Lung (tissue), 12 donors: ENCODE results near the gene SNCG. TPM values are rescaled to one million over a fixed set of nuclear protein-coding genes. Genes with fewer than 3 reads are reported as not detected.
"Not testable (repeated sequence)": the region's sequence is repeated elsewhere in the genome, so short reads cannot be mapped to it uniquely, and the experiment has no call there.

Experiments
- ATAC-seq: fragments of 200-7000 bp; cut with Tn5 transposase; one replicate; pipeline ENCODE4 v1.9.1; 2020; ENCODE audit warnings: moderate number of reproducible peaks; ENCODE audit not compliant: insufficient read depth, low FRiP score
- DNase-seq, 3 donors: peaks; one replicate each; pipeline ENCODE4 v3.0.0-alpha.2; 2013 to 2017
- H3K27ac ChIP-seq, 2 donors: one replicate each; pipeline ENCODE4 v1.5.1; 2013; ENCODE audit warnings: mild to moderate bottlenecking in 2 of 2, moderate library complexity in 2 of 2, control low read depth in 1 of 2, inconsistent platforms in 1 of 2, low read depth in 1 of 2, low read length in 1 of 2
- H3K27me3 ChIP-seq, 3 donors: one replicate each; pipeline ENCODE4 v1.5.1; 2013; ENCODE audit warnings: low read length in 2 of 3; ENCODE audit not compliant: control insufficient read depth in 3 of 3, insufficient read depth in 3 of 3
- H3K36me3 ChIP-seq, 4 donors: one replicate each; pipeline ENCODE4 v1.5.1; 2013; ENCODE audit warnings: low read length in 4 of 4, mild to moderate bottlenecking in 1 of 4, moderate library complexity in 1 of 4; ENCODE audit not compliant: control insufficient read depth in 4 of 4, insufficient read depth in 4 of 4
- H3K4me1 ChIP-seq, 5 donors: one replicate each; pipeline ENCODE4 v1.5.1; 2013; ENCODE audit warnings: low read length in 5 of 5, mild to moderate bottlenecking in 2 of 5, moderate library complexity in 1 of 5; ENCODE audit not compliant: control insufficient read depth in 5 of 5, insufficient read depth in 5 of 5
- H3K4me3 ChIP-seq: one replicate; pipeline ENCODE4 v1.5.1; 2013; ENCODE audit warnings: mild to moderate bottlenecking, control low read depth, moderate library complexity
- H3K9ac ChIP-seq, 2 donors: one replicate each; pipeline ENCODE4 v1.5.1; 2013; ENCODE audit warnings: low read length in 2 of 2, control low read depth in 1 of 2; ENCODE audit not compliant: insufficient read depth in 1 of 2
- H3K9me3 ChIP-seq, 4 donors: one replicate each; pipeline ENCODE4 v1.5.1; 2013; ENCODE audit warnings: low read length in 3 of 4, mild to moderate bottlenecking in 1 of 4, moderate library complexity in 1 of 4; ENCODE audit not compliant: control insufficient read depth in 4 of 4, insufficient read depth in 3 of 4
- CTCF ChIP-seq: IDR thresholded peaks from 2 replicates; pipeline ENCODE4 v1.5.1; 2012; ENCODE audit warnings: mild to moderate bottlenecking; ENCODE audit errors: control extremely low read depth, extremely low read depth
- WGBS, 2 donors: extraction: QIAGEN DNeasy Blood & Tissue Kit; methylation state at CpG; one replicate each; pipeline ENCODE4 v1.1.7; 2013; 5-methylcytosine and 5-hydroxymethylcytosine counted together
- polyA plus RNA-seq, 2 donors: library from polyadenylated mRNA; stranded (reverse); fragments of 200-250 nt; gene quantifications; one replicate each; pipeline ENCODE4 v1.2.1, GENCODE V29; 2013
- total RNA-seq, 2 donors: library from RNA; depleted of rRNA in 1 of 2; stranded (reverse); fragments of >200 nt in 1 of 2; gene quantifications; one replicate each; pipeline ENCODE4 v1.2.1, GENCODE V29; 2014 to 2021
- donor health status: control.
- donor health status: control.
- donor health status: Bipolar disorder and iron deficiency.
- donor health status: healthy.
- donor health status: DM: yes; HTN: yes; CAD: no.

SNCG gene
- total and polyA plus RNA-seq, 4 donors: 2.3 to 32.8 (median 14.3) TPM

- 84 to 88% methylated on average over 2 of the region's 2 CpGs for WGBS, 2 donors
- H3K9ac ChIP-seq: no peak overlapping the region
- no peak for DNase-seq
- H3K27ac ChIP-seq: no peak overlapping the region
- H3K4me1 ChIP-seq: peaks cover 0 to 5% (median 2%) of the 10 kb centered on the region in 5 donors
- no peak overlapping the region for H3K4me3 ChIP-seq
- H3K27me3 ChIP-seq: no peaks in the 10 kb centered on the region
- no peak for ATAC-seq
- H3K36me3 ChIP-seq: peaks cover 6 to 18% (median 12%) of the 10 kb centered on the region in 4 donors
- H3K9me3 ChIP-seq: no peaks in the 10 kb centered on the region
- no peak for TF ChIP-seq CTCF
Observed at GRCh38 chr10:86932674-86933073, 25.7 kb upstream of the SNCG start.

GRCh38 chr10:86934162-86934711 lies 24.2 kb upstream of the SNCG start:
- not testable (repeated sequence) for H3K27ac ChIP-seq, H3K9ac ChIP-seq, H3K4me1 ChIP-seq, H3K9me3 ChIP-seq, ATAC-seq, H3K27me3 ChIP-seq, DNase-seq, H3K4me3 ChIP-seq
- WGBS, 2 donors: 81 to 88% methylated on average over 6 of the region's 6 CpGs
- peaks cover 4 to 18% (median 10%) of the 10 kb centered on the region in 4 donors for H3K36me3 ChIP-seq

- TF ChIP-seq CTCF: no peak
- Histone ChIP-seq H3K27me3 (no peaks in the 10 kb centered on the region), H3K4me3 (no peak overlapping the region), H3K9ac (no peak overlapping the region), H3K9me3 (no peaks in the 10 kb centered on the region), H3K36me3 (peaks cover 0 to 15% (median 2%) of the 10 kb centered on the region in 4 donors), H3K4me1 (peaks cover 0 to 2% (median 2%) of the 10 kb centered on the region in 5 donors), H3K27ac (no peak overlapping the region)
- 83 to 92% methylated on average over 13 of the region's 13 CpGs for WGBS, 2 donors
- DNase-seq (no peak), ATAC-seq (no peak)
Observed at GRCh38 chr10:86936661-86937501, 21.5 kb upstream of the SNCG start.

- no peak overlapping the region for H3K27ac ChIP-seq
- peaks cover 0 to 2% (median 0%) of the 10 kb centered on the region in 3 donors for H3K27me3 ChIP-seq
- H3K9ac ChIP-seq: no peak overlapping the region
- no peak for DNase-seq
- 78 to 81% methylated on average over 6 of the region's 6 CpGs for WGBS, 2 donors
- H3K36me3 ChIP-seq: peaks cover 0 to 20% (median 2%) of the 10 kb centered on the region in 4 donors
- no peak overlapping the region for H3K4me3 ChIP-seq
- no peak for ATAC-seq
- TF ChIP-seq CTCF: no peak
- H3K9me3 ChIP-seq: no peaks in the 10 kb centered on the region
- H3K4me1 ChIP-seq: peaks cover 0 to 3% (median 0%) of the 10 kb centered on the region in 5 donors
Observed at GRCh38 chr10:86937502-86938154, 20.8 kb upstream of the SNCG start.
